ENCODE data around the gene KRT14. TPM values are rescaled to one million over a fixed set of nuclear protein-coding genes. Genes with fewer than 3 reads are reported as not detected.
"Not testable (repeated sequence)": the region's sequence is repeated elsewhere in the genome, so short reads cannot be mapped to it uniquely, and the experiment has no call there.

The KRT14 gene
- polyA plus RNA-seq, 4 donors, result 0.14 to 0.44 (median 0.26) TPM

GRCh38 chr17:41623184-41623861 lies 36.6 kb upstream of the KRT14 start:
- DNase-seq (ENCODE audit: low read depth in 4 of 4, low spot score in 3 of 4), result not testable (repeated sequence)

- DNase-seq (ENCODE audit: low read depth in 4 of 4, low spot score in 3 of 4), result not testable (repeated sequence)
These were observed 35.9 kb upstream of the KRT14 start for GRCh38 chr17:41622340-41623183.

- no peak for DNase-seq (ENCODE audit: low read depth in 4 of 4, low spot score in 3 of 4)
These were observed 35.2 kb upstream of the KRT14 start for GRCh38 chr17:41621916-41622315.

- DNase-seq (ENCODE audit: low read depth in 4 of 4, low spot score in 3 of 4), result not testable (repeated sequence)
These were observed 34.7 kb upstream of the KRT14 start for GRCh38 chr17:41621435-41621817.

GRCh38 chr17:41620583-41621434 lies 34.1 kb upstream of the KRT14 start:
- no peak for DNase-seq (ENCODE audit: low read depth in 4 of 4, low spot score in 3 of 4)

- not testable (repeated sequence) for DNase-seq (ENCODE audit: low read depth in 4 of 4, low spot score in 3 of 4)
These were observed 33.4 kb upstream of the KRT14 start for GRCh38 chr17:41619927-41620582.

- no peak for DNase-seq (ENCODE audit: low read depth in 4 of 4, low spot score in 3 of 4)
These were observed 32.6 kb upstream of the KRT14 start for GRCh38 chr17:41619036-41619926.

- no peak for DNase-seq (ENCODE audit: low read depth in 4 of 4, low spot score in 3 of 4)
These were observed 31.8 kb upstream of the KRT14 start for GRCh38 chr17:41618341-41619035.

GRCh38 chr17:41617698-41618097 lies 31.0 kb upstream of the KRT14 start:
- no peak for DNase-seq (ENCODE audit: low read depth in 4 of 4, low spot score in 3 of 4)

- DNase-seq (ENCODE audit: low read depth in 4 of 4, low spot score in 3 of 4), result no peak
These were observed 30.4 kb upstream of the KRT14 start for GRCh38 chr17:41617136-41617535.

- DNase-seq (ENCODE audit: low read depth in 4 of 4, low spot score in 3 of 4), result not testable (repeated sequence)
These were observed 29.8 kb upstream of the KRT14 start for GRCh38 chr17:41616486-41616885.

- DNase-seq (ENCODE audit: low read depth in 4 of 4, low spot score in 3 of 4), result no peak
These were observed 28.8 kb upstream of the KRT14 start for GRCh38 chr17:41615454-41615853.

GRCh38 chr17:41614767-41615166 lies 28.1 kb upstream of the KRT14 start:
- not testable (repeated sequence) for DNase-seq (ENCODE audit: low read depth in 4 of 4, low spot score in 3 of 4)

GRCh38 chr17:41614098-41614497 lies 27.4 kb upstream of the KRT14 start:
- no peak for DNase-seq (ENCODE audit: low read depth in 4 of 4, low spot score in 3 of 4)

- DNase-seq (ENCODE audit: low read depth in 4 of 4, low spot score in 3 of 4), result no peak
These were observed 26.8 kb upstream of the KRT14 start for GRCh38 chr17:41613277-41614082.

- not testable (repeated sequence) for DNase-seq (ENCODE audit: low read depth in 4 of 4, low spot score in 3 of 4)
These were observed 25.9 kb upstream of the KRT14 start, which contains the start of gene KRT16 for GRCh38 chr17:41612376-41613160. Gene KRT16, minus strand, starts transcription at chr17:41612767. Its CDS starts 79 bp downstream, at chr17:41612688.
